ENCODE measurements around the gene MYO18B.

DNA sequence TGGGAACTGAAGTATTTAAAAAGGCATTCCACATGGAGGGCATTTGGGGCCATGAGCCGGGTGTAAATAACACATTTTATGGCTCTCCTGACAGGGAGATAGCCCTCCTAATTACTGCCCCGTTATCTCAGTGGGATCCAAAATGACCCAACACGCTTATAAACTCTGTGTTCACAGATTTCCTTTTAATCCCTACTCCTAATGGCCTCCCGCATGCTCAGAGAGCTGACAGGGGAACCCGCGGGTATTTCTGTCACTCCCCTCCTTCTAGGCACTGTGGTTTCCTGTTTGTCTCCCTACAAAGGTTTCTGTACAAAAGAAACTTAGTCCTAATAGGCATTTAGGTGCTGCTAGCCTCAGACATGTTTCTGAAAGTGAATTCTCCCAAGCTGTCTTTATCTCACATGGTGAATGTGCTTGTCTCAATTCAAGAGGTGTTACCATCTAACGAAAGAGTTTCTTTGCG lies 224.5 kb downstream of the MYO18B start:
- TF ChIP-seq CTCF (IDR thresholded peaks at IDR 0.05) (no peak), POLR2A (IDR thresholded peaks at IDR 0.05) (no peak), EP300 (IDR thresholded peaks at IDR 0.05) (no peak)

Measured in ovary (tissue), 3 donors.